ENCODE results near the gene SEC22C.

The SEC22C gene

DNA sequence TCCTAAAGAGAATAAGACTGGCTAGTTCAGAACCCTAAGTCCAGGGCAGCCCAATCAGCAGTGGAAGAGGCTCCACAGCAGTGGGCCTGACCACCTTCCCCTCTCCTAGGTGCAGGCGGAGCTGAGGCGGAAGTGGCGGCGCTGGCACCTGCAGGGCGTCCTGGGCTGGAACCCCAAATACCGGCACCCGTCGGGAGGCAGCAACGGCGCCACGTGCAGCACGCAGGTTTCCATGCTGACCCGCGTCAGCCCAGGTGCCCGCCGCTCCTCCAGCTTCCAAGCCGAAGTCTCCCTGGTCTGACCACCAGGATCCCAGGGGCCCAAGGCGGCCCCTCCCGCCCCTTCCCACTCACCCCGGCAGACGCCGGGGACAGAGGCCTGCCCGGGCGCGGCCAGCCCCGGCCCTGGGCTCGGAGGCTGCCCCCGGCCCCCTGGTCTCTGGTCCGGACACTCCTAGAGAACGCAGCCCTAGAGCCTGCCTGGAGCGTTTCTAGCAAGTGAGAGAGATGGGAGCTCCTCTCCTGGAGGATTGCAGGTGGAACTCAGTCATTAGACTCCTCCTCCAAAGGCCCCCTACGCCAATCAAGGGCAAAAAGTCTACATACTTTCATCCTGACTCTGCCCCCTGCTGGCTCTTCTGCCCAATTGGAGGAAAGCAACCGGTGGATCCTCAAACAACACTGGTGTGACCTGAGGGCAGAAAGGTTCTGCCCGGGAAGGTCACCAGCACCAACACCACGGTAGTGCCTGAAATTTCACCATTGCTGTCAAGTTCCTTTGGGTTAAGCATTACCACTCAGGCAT lies 45.6 kb downstream of the SEC22C start:
- DNase-seq (ENCODE audit: low read depth in 2 of 2), result peak; percentile 7 to 17

DNA sequence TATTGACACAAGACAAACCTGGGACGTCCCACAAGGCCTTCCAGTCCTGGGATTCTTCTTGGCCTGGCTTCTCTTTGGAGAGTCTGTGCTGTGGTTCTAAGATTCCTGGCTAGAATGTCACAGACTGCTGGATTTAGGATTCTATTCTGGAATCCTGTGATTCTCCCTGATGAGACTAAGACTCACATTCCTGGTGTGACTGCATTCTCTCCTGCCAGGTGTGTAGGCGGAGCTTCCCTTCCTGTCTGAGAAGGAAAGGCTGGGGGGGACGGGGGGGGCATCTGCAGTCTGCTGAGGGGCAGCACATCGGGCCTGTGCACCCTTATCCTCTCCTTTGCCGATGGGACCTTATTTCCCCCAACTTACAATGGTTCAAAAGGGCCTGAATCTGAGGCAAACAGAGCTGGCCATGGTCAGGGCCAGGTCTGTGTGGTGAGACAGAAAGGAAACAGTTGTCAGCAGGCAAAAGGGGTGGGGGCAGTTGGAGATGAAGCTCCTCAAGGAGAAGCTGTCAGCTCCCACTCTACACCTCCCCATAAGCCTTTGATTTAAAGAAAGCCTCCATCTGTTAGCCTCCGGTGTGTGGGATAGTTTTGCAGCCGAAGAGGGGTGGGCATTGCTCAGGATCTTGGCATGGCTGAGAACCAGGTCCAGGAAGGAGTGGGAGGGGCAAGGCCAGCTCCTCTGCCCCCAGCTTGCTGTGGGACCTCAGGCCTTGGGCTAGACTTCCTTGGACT lies 48.4 kb downstream of the SEC22C start:
- no peak for DNase-seq (ENCODE audit: low read depth in 2 of 2)

DNA sequence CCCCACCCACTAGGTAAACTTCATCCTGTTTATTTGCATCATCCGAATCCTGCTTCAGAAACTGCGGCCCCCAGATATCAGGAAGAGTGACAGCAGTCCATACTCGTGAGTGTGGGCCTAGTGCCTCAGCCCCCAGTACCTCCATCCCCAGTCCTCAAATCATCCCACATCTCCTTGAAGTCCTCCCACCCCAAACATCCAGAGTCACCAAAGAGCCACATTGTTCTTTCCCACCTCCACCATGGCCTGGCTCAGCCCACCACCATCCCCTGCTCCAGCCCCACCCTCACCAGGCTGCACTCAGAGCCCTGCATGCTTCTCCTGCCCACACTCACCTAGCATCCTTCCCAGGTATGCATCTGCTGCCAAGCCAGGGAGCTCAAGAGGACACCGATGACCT lies 49.5 kb downstream of the SEC22C start:
- DNase-seq (ENCODE audit: low read depth in 2 of 2), result no peak

DNA sequence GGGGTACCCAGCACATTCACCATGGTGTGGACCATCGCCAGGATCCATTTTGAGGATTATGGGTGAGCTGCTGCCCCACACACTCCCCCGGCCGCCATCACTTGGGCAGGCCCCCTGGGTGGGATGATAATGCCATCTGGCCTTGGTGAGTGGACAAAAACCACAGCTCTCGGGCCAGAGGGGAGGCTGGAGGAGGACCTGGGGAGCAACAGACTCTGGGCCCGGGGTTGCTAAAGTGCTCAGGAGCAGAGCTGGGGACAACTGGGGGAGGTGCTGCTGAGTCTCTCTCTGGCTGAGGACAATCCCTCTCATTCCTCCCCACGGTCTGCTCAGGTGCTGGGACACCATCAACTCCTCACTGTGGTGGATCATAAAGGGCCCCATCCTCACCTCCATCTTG lies 50.3 kb downstream of the SEC22C start:
- no peak for DNase-seq (ENCODE audit: low read depth in 2 of 2)

- DNase-seq (ENCODE audit: low read depth in 2 of 2), result no peak
Measured at GRCh38 chr3:42530073-42530472, 51.7 kb downstream of the SEC22C start.

DNA sequence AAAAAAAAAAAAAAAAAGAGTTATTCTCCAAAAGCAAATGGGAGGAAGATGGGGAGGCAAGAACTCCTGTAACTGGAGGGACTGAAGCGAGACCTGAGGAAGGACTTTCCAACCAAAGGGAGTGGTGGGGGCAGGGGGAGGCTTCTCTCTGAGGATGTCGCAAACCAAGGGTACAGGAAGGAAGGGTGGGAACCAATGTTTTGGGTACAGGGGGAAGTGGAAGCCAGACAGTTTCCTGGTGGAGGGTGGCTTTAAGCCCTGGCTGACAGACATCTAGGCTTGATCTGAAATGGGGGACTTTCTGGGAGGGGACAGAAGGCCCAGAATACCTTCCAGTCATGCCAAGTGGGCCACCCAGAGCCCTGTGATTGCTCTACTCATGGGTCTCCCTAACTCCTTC lies 52.3 kb downstream of the SEC22C start:
- no peak for DNase-seq (ENCODE audit: low read depth in 2 of 2)

GRCh38 chr3:42527368-42527917 lies 54.3 kb downstream of the SEC22C start:
- no peak for DNase-seq (ENCODE audit: low read depth in 2 of 2)

- peak; percentile 34 to 38 for DNase-seq (ENCODE audit: low read depth in 2 of 2)
Measured at GRCh38 chr3:42526616-42527367, 55.0 kb downstream of the SEC22C start.

DNA sequence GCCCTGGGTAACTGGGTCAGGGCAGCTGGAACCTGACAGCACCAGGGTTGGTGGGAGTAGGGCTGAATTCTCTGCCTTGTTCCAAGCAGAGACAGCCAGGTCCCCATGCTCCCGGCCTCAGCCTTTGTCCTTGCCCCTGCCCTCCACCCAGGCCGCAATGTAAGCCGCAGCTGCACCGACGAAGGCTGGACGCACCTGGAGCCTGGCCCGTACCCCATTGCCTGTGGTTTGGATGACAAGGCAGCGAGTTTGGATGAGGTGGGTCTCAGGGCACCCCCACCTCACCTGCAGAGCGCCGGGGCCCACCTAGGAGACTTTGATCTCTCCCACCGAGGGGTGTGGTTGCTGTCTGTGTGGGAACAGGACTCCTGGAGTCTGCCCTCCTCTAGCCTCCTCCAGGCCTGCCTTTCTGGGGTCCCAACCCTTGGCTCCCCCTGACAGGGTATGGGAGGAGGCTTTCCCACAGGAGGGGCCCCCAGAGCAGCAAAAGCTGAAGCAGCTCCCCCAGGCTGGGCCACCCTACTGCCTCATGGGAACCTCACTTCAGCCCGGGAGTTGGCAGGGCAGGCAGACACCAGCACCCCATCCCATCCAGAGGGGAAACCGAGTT lies 55.9 kb downstream of the SEC22C start:
- DNase-seq (ENCODE audit: low read depth in 2 of 2), result no peak

DNA sequence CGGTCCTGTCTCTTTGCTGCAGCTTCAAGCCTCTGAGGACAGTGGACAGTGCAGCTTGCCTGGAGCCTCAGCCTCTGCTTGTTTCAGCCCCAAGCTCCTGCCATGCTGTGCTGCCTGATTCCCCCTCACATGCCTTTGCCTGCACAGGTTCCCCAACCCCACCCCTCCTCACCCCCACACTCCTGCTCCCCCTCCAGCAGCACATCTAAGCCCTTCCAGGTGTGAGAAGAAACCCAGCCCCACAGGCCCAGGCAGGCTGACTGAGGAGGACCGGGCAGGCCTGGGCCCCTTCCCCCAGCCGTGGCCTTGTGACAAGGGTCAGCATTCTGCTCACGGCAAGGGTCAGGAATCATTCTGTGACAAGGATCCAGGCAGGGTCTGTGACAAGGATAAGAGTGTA lies 56.6 kb downstream of the SEC22C start:
- no peak for DNase-seq (ENCODE audit: low read depth in 2 of 2)

- DNase-seq (ENCODE audit: low read depth in 2 of 2), result no peak
Measured at GRCh38 chr3:42524751-42525150, 57.0 kb downstream of the SEC22C start.

DNA sequence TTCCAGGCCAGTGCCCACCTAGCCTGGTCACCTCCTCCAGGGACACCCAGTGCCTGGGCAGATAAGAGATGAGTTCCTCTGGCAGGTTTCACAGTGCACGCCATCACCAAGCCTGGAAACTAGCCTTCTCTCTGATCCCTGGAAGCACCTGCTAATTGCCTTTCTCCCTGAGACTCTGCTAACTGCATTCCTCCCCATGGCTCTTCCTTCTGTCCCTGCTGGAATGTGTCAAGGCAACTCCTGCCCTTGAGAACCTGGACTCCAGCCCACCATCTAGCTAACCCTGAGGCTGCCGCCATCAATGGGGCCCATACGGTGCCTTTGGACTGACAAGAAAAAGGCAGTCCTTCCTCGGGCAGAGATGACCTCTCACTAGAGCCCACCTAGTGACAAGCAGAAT lies 60.9 kb downstream of the SEC22C start:
- no peak for DNase-seq (ENCODE audit: low read depth in 2 of 2)

GRCh38 chr3:42520336-42520735 lies 61.4 kb downstream of the SEC22C start:
- no peak for DNase-seq (ENCODE audit: low read depth in 2 of 2)

GRCh38 chr3:42519568-42519962 lies 62.2 kb downstream of the SEC22C start:
- no peak for DNase-seq (ENCODE audit: low read depth in 2 of 2)

DNA sequence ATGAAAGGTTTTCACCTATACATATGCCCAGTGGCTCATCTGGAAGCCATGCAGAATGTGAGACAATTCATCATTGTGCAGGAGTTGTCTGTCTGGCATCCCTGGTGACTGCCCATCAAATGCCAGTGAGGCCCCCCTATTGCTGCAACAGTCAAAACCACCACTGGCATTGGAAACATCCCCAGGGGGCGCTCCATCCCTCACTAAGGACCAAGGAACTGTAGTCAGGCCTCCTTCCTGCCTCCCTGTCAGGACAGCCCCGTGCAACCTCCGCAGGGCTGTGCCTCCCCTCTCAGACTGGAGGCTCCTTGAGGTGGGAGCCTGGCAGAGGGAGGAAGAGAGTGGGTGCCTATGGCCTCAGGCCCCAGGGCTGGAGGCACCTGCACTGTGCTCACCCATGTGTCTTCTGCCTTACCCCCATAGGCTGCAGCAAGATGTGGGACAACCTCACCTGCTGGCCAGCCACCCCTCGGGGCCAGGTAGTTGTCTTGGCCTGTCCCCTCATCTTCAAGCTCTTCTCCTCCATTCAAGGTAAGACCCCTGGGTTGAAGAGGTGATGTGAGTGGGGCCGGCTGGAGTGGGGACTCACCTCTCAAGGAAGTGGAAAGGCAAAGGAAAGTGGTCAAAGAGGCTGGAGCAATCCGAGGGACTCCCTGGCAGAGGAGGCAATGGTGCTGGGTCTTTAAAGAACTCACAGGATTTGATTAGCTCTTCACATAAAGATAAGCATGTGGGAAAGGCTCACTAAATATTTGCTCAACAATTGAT lies 62.8 kb downstream of the SEC22C start:
- DNase-seq (ENCODE audit: low read depth in 2 of 2), result no peak

DNA sequence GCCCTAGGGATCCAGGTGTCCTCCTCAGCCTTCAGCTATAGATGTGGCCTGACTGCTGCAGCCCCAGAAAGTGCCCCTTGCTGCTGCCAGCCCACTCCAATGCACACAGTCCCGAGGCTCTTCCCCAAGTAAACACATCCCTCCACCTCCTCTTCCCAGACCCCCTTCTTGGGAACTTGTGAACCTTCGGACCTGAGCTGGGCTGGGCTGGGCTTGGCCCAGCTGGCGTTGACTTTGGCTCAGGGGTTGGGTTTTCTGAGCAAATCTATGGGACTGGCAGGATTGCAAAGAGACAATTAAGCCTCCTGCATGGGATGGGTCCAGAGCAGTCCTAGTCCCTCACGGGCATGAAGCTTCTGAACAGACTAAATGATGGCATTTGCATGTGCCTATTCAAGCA lies 64.7 kb downstream of the SEC22C start:
- no peak for DNase-seq (ENCODE audit: low read depth in 2 of 2)

DNA sequence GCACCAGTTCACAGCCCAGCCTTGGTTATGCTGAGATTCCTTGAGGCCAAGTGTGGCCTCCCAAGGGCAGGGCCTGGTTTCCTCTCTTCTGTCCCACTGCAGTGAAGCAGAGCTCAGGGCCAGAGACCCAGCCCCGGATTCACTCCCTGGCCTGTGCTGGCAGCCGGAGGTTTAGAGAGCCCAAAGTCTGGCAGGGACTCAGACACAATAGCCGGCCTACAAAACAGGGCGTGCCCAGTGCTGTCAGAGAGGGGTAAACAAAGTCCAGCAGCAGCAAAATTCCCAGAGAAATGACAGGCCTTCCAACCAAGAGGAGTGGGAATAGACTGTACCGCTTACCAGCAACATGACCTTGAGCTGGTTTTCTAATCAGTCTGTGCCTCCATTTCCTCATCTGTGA lies 65.3 kb downstream of the SEC22C start:
- DNase-seq (ENCODE audit: low read depth in 2 of 2), result no peak

- no peak for DNase-seq (ENCODE audit: low read depth in 2 of 2)
Measured at GRCh38 chr3:42515976-42516375, 65.8 kb downstream of the SEC22C start.

- DNase-seq (ENCODE audit: low read depth in 2 of 2), result no peak
Measured at GRCh38 chr3:42515391-42515916, 66.3 kb downstream of the SEC22C start.

GRCh38 chr3:42514876-42515275 lies 66.9 kb downstream of the SEC22C start:
- no peak for DNase-seq (ENCODE audit: low read depth in 2 of 2)

GRCh38 chr3:42513521-42513920 lies 68.2 kb downstream of the SEC22C start:
- DNase-seq (ENCODE audit: low read depth in 2 of 2), result no peak

All from stimulated activated CD8-positive, alpha-beta memory T cell treated with anti-CD3 and anti-CD28 coated beads, Interleukin-15, amount 100 ng/mL, for 48 hours (primary cell).